ENCODE results near the gene EID1. TPM values are rescaled to one million over a fixed set of nuclear protein-coding genes. Genes with fewer than 3 reads are reported as not detected.

The EID1 gene
- total RNA-seq, 1 experiment from 2014 or later = 102 TPM

GRCh38 chr15:48914717-48915116 is 36.8 kb downstream of the EID1 start:
- DNase-seq (ENCODE audit: low read depth, low spot score) (no peak), ATAC-seq (no peak)
- CTCF ChIA-PET = no interaction called here
- in situ Hi-C loops (cut with HindIII; ENCODE audit: low pct_unique_long_range_greater_than_20kb, low sequenced_read_pairs) (no loop called here), intact Hi-C loops (cut with micrococcal nuclease; ENCODE audit: unreplicated experiment) (no loop called here)
- no TSS peak for BruUV-seq (replicated peaks)
- Histone ChIP-seq H3K36me3 (ENCODE audit: control insufficient read depth, insufficient read depth, low read length) (no peaks in the 10 kb centered on the region), H3K27me3 (ENCODE audit: control insufficient read depth, insufficient read depth, low read length) (no peaks in the 10 kb centered on the region), H3K9me3 (ENCODE audit: control insufficient read depth, insufficient read depth, low read depth, low read length) (no peaks in the 10 kb centered on the region), H3K4me3 (ENCODE audit: low read depth in 2 of 2, low read length in 2 of 2) (no peak overlapping the region), H3K27ac (ENCODE audit: low read length) (no peak overlapping the region), H3K4me1 (ENCODE audit: control insufficient read depth, insufficient read depth, low read length) (no peaks in the 10 kb centered on the region)
- POLR2A ChIA-PET = no interaction called here
- TF ChIP-seq CTCF (IDR thresholded peaks at IDR 0.05) (peak; percentile 8; the same call in 1 of the 2 replicates), REST (IDR thresholded peaks at IDR 0.05; ENCODE audit: insufficient read depth in 1 of 2, low read depth in 2 of 2, low read length in 1 of 2) (no peak)

GRCh38 chr15:48915861-48916260 is 37.9 kb downstream of the EID1 start:
- no peaks in the 10 kb centered on the region for H3K9me3 ChIP-seq (ENCODE audit: control insufficient read depth, insufficient read depth, low read depth, low read length)
- intact Hi-C loops (cut with micrococcal nuclease; ENCODE audit: unreplicated experiment) = no loop called here
- no peaks in the 10 kb centered on the region for H3K36me3 ChIP-seq (ENCODE audit: control insufficient read depth, insufficient read depth, low read length)
- in situ Hi-C loops (cut with HindIII; ENCODE audit: low pct_unique_long_range_greater_than_20kb, low sequenced_read_pairs) = no loop called here
- no peak for ATAC-seq
- H3K27me3 ChIP-seq (ENCODE audit: control insufficient read depth, insufficient read depth, low read length) = no peaks in the 10 kb centered on the region
- no peak overlapping the region for H3K27ac ChIP-seq (ENCODE audit: low read length)
- no peak overlapping the region for H3K4me3 ChIP-seq (ENCODE audit: low read depth in 2 of 2, low read length in 2 of 2)
- BruUV-seq (replicated peaks) = no TSS peak
- DNase-seq (ENCODE audit: low read depth, low spot score) = no peak
- POLR2A ChIA-PET = no interaction called here
- H3K4me1 ChIP-seq (ENCODE audit: control insufficient read depth, insufficient read depth, low read length) = no peaks in the 10 kb centered on the region
- CTCF ChIA-PET = interaction anchor here (0.6 kb wide), 1 partner anchor 10 kb away, joined by 4 read pairs; no protein-coding TSS in a partner anchor
- TF ChIP-seq SIN3A (IDR thresholded peaks at IDR 0.05; ENCODE audit: borderline replicate concordance, insufficient read depth, low read depth, low read length) (no peak), TCF7L2 (IDR thresholded peaks at IDR 0.05; ENCODE audit: low read depth, low read length) (no peak), CTCF (IDR thresholded peaks at IDR 0.05) (no peak), REST (IDR thresholded peaks at IDR 0.05; ENCODE audit: insufficient read depth in 1 of 2, low read depth in 2 of 2, low read length in 1 of 2) (no peak), POLR2AphosphoS5 (IDR thresholded peaks at IDR 0.05; ENCODE audit: low read depth, low read length) (no peak)
